ENCODE results near the gene SMAD6. TPM values are rescaled to one million over a fixed set of nuclear protein-coding genes. Genes with fewer than 3 reads are reported as not detected.

Gene SMAD6
- total RNA-seq, 1 donor from 2014 or later: 20.3 TPM

DNA sequence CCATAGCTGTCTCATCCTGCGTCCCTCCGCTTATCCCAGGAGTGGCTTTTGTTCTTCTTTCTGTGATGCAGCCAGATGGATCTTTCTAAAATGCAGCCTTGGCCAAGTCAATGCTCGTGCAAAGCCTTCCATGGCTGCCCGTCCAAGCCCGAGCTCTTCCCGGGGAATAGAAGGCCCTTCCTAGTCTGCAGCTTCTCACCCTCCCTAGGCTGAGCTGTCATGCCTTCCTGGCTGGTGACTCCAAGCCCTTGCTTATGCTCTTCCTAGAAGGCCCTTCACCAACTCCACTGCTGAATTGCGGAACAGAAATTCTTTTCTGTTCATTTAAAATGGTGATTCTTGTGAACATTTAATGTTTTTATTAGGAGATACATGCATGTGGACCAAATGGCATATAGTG, 95.9 kb downstream of the SMAD6 start:
- intact Hi-C loops (cut with micrococcal nuclease): no loop called here
- no peaks in the 10 kb centered on the region for H3K36me3 ChIP-seq
- H3K27me3 ChIP-seq (ENCODE audit: low read depth): no peaks in the 10 kb centered on the region
- no peaks in the 10 kb centered on the region for H3K9me3 ChIP-seq (replicated peaks)
- H3K4me1 ChIP-seq: peaks cover 13% of the 10 kb centered on the region
- no peak for DNase-seq
- H3K27ac ChIP-seq (replicated peaks): no peak overlapping the region
- TF ChIP-seq, protein P1, sequence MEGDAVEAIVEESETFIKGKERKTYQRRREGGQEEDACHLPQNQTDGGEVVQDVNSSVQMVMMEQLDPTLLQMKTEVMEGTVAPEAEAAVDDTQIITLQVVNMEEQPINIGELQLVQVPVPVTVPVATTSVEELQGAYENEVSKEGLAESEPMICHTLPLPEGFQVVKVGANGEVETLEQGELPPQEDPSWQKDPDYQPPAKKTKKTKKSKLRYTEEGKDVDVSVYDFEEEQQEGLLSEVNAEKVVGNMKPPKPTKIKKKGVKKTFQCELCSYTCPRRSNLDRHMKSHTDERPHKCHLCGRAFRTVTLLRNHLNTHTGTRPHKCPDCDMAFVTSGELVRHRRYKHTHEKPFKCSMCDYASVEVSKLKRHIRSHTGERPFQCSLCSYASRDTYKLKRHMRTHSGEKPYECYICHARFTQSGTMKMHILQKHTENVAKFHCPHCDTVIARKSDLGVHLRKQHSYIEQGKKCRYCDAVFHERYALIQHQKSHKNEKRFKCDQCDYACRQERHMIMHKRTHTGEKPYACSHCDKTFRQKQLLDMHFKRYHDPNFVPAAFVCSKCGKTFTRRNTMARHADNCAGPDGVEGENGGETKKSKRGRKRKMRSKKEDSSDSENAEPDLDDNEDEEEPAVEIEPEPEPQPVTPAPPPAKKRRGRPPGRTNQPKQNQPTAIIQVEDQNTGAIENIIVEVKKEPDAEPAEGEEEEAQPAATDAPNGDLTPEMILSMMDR (IDR thresholded peaks at IDR 0.05; ENCODE audit: borderline replicate concordance): no peak
- no peak overlapping the region for H3K4me3 ChIP-seq

DNA sequence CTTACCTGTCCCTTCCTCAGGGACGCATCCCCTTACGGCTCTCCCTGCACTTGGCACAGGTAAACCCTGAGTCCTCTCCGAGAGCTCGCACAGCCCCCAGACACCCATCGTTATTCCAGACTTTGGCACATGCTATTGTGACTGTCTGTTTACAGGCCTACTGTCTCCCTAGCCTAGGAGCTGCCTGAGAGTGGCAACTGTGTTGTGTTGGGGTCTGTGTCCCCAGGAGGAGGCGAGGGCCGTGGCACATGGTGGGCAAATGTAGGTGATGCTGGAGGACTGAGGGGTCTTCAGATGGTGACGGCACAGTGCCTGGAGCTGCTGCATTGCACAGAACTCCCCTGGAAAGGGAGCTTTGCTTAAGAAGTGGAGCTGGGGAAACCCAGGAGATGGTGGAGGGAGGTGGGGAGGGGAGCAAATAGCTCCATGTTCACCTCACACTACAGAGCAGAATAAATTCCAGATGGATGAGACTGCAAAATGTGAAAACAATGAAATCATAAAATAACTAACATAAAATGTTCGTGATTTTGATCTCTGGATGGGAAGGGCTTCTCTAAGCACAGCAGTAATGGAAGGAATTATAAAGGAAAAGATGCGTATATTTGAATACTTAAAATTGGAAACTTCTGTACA, 96.5 kb downstream of the SMAD6 start:
- TF ChIP-seq, protein P1 (IDR thresholded peaks at IDR 0.05; ENCODE audit: borderline replicate concordance): no peak

DNA sequence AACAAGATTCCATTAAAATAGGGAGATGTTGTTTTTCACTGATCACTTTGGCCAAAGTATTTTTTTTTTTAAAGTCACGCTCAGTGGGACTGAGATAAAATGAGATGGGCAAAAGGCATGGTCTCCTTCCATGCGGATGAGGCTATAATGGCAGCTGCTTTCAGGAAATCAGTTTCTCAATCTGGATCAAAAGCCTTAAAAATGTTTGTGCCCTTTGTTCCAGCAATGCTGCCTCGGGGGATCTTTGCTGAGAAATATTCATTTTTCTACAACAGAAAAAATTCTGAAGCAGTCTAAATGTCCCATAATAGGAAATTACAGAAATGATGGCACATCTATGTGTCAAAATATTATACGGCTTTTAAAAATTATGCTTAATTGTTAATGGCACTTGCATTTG, 97.2 kb downstream of the SMAD6 start:
- no peak overlapping the region for H3K4me3 ChIP-seq
- no peaks in the 10 kb centered on the region for H3K36me3 ChIP-seq
- H3K4me1 ChIP-seq: peaks cover 24% of the 10 kb centered on the region
- TF ChIP-seq, protein P1 (IDR thresholded peaks at IDR 0.05; ENCODE audit: borderline replicate concordance): no peak
- intact Hi-C loops (cut with micrococcal nuclease): no loop called here
- H3K27me3 ChIP-seq (ENCODE audit: low read depth): no peaks in the 10 kb centered on the region
- no peak overlapping the region for H3K27ac ChIP-seq (replicated peaks)
- no peaks in the 10 kb centered on the region for H3K9me3 ChIP-seq (replicated peaks)
- no peak for DNase-seq

More for the DNA sequence above, 96.5 kb downstream of the SMAD6 start:
- intact Hi-C loops (cut with micrococcal nuclease): no loop called here
- Histone ChIP-seq H3K27me3 (ENCODE audit: low read depth) (no peaks in the 10 kb centered on the region), H3K4me1 (peaks cover 19% of the 10 kb centered on the region), H3K4me3 (no peak overlapping the region), H3K27ac (replicated peaks) (no peak overlapping the region), H3K9me3 (replicated peaks) (no peaks in the 10 kb centered on the region), H3K36me3 (no peaks in the 10 kb centered on the region)
- DNase-seq: no peak

DNA sequence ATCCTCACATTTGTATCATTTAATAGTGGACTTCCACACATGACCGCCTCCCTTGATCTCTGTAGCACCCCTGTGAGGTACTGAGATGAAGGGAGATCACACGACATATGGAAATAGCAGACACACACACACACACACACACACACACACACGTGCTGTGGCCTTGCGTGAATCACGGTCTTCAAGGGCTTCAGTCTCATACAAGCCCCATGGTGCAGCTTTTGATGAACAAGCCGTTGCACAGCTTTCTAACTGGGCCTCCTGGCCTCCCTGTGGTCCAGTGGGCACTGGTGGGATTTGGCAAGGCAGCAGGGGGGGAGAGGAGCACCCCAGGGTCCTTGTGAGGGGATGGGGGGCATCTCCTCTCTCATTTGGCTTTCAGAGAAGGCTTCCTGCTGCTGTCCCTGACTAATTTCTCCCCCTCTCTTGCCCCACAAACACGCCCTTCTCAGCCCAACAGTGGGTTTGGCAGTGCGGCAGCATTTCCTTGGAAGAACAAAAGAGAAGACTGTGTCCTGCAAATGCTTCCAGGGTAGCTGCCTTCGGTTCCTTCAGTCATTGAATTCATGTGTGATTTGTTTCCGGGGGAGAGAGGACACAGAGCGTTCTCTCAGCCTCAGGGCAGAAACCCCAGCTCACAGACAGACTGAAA, 98.7 kb downstream of the SMAD6 start:
- TF ChIP-seq, protein P1 (IDR thresholded peaks at IDR 0.05; ENCODE audit: borderline replicate concordance): no peak
- Histone ChIP-seq H3K27me3 (ENCODE audit: low read depth) (no peaks in the 10 kb centered on the region), H3K4me3 (no peak overlapping the region), H3K27ac (replicated peaks) (no peak overlapping the region), H3K9me3 (replicated peaks) (no peaks in the 10 kb centered on the region), H3K36me3 (no peaks in the 10 kb centered on the region), H3K4me1 (peaks cover 24% of the 10 kb centered on the region)
- no peak for DNase-seq
- intact Hi-C loops (cut with micrococcal nuclease): no loop called here

DNA sequence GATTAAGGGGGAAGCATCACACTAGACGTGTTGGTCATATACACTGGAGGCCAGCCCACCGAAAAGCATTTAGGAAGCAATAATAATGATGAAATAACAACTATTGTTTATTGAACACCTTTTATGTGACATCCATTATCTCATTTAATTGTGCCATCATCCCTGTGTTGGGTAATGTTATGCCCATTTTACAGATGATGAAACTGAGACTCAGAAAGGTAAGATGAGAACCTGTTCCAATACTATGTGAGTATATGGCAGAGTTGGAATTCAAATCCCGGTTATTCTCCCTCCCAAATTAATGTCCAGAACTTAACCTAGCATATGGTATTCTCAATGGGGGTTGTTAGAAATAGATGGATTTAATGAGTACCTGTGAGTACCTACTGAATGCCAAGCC, 99.2 kb downstream of the SMAD6 start:
- H3K4me1 ChIP-seq: peaks cover 24% of the 10 kb centered on the region
- H3K36me3 ChIP-seq: no peaks in the 10 kb centered on the region
- H3K27me3 ChIP-seq (ENCODE audit: low read depth): no peaks in the 10 kb centered on the region
- H3K4me3 ChIP-seq: no peak overlapping the region
- DNase-seq: no peak
- H3K9me3 ChIP-seq (replicated peaks): no peaks in the 10 kb centered on the region
- intact Hi-C loops (cut with micrococcal nuclease): no loop called here
- TF ChIP-seq, protein P1 (IDR thresholded peaks at IDR 0.05; ENCODE audit: borderline replicate concordance): no peak
- H3K27ac ChIP-seq (replicated peaks): no peak overlapping the region
